Nasal cavity respiratory epithelium epithelial cell of viscerocranial mucosa (primary cell): ENCODE data around the gene GNG4. TPM values are rescaled to one million over a fixed set of nuclear protein-coding genes. Genes with fewer than 3 reads are reported as not detected.

ENCODE experiments used
- total RNA-seq: library from RNA; depleted of rRNA; stranded (reverse); fragments of >200 nt; gene quantifications from 2 replicates; pipeline ENCODE4 v1.2.3, GENCODE V29; 2014

Gene GNG4
- 0.57 TPM in 1 of 2 replicates, not detected in the other for total RNA-seq

GRCh38 chr1:235649368-235650163 lies at the start of gene GNG4:
Gene GNG4 (minus strand): TSS chr1:235649784. CDS start chr1:235583838, 65,946 bp downstream.

GRCh38 chr1:235504122-235504493 lies 145.5 kb downstream of the GNG4 start, which contains the start of gene B3GALNT2:
Gene B3GALNT2 (minus strand): TSS chr1:235504452. CDS start chr1:235504252, 200 bp downstream.

Other genes starting within 250 kb of the GNG4 start
- 77.9 and 99.5 TPM in 2 replicates for gene B3GALNT2, start 145.3 kb downstream of the GNG4 start, total RNA-seq
- gene LYST, start 217.1 kb upstream of the GNG4 start, total RNA-seq = 31.1 and 38.6 TPM in 2 replicates